NCI-H82 treated with DMSO at 0.1 percent for 48 hours (cell line): ENCODE data around the gene ADGRD1.
"Not testable (repeated sequence)": the region's sequence is repeated elsewhere in the genome, so short reads cannot be mapped to it uniquely, and the experiment has no call there.

Source experiments
- DNase-seq: peaks from one replicate; lab custom pipeline; 2025; ENCODE audit not compliant: unreplicated experiment; lab: John Stamatoyannopoulos, UW

ADGRD1 gene

DNA sequence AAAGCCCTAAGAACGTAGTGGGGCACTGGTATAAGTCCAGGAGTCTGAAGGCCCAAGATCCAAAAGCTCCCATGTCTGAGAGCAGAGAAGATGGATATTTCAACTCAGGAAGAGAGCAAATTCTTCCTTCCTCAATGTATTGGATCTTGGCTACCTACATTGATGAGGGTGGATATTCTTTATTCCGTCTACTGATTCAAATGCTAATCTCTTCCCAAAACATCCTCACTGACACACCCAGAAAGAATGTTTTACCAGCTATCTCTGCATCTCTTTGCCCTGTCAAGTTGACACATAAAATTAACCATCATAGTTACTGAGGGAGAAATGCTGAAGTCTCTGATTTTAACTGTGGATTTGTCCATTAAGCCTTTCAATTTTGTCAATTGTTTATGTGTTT is 16.6 kb upstream of the ADGRD1 start:
- DNase-seq, result no peak

DNA sequence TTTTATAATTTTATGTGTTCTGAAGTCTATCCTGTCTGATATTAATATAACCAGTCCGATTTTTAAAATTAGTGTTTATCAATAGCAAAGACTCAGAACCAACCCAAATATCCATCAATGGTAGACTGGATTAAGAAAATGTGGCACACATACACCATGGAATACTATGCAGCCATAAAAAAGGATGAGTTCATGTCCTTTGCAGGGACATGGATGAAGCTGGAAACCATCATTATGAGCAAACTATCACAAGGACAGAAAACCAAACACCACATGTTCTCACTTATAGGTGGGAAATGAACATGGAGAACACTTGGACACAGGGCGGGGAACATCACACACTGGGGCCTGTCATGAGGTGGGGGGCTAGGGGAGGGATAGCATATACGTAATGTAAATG is 16.2 kb upstream of the ADGRD1 start:
- DNase-seq, result not testable (repeated sequence)

DNA sequence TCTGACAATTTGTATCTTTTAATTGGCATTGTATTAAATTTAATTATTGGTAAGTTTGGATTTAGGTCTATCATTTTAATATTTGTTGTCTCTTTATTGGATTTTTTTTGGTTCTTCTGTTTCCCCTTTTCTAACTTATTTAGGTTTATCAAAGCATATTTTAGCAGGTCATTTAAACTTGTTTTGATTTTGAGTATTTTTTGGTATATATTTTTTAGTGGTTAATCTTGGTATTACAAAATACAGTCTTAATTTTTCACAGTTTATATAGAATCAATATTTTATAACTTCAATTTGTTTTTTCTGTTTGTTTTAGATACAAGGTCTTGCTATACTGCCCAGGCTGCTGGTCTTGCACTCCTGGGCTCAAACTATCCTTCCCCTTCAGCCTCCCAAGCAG is 15.5 kb upstream of the ADGRD1 start:
- DNase-seq, result no peak

- no peak for DNase-seq
Measured at GRCh38 chr12:130944878-130945277, 8.8 kb upstream of the ADGRD1 start.

GRCh38 chr12:130945786-130946492 is 7.8 kb upstream of the ADGRD1 start:
- DNase-seq, result no peak

- no peak for DNase-seq
Measured at GRCh38 chr12:130947028-130947613, 6.6 kb upstream of the ADGRD1 start.

- DNase-seq, result no peak
Measured at GRCh38 chr12:130948136-130948535, 5.6 kb upstream of the ADGRD1 start.

DNA sequence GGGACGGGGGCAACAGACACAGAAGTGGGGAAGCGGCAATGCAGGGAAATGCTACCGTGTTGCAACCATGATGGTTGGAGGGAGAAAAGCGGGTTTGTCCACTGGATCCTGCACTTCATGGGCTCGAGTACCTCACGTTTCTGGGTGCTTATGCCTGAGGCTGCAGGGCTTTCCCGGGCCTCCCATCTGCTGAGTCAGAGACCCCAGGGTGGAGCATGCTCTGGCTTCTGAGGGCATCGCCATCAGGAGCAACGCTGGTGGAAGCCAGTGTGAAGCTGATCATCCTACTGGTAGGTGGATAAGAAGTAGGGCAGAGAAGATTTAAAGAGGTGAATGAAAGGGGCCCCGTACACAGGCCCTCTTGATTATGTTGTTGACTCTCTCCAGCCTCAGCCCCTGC is 5.0 kb upstream of the ADGRD1 start:
- no peak for DNase-seq

GRCh38 chr12:130949806-130950205 is 3.9 kb upstream of the ADGRD1 start:
- no peak for DNase-seq

- DNase-seq, result no peak
Measured at GRCh38 chr12:130951636-130952035, 2.1 kb upstream of the ADGRD1 start.

GRCh38 chr12:130952171-130952954 is 1.3 kb upstream of the ADGRD1 start:
- no peak for DNase-seq

- DNase-seq, result no peak
Measured at GRCh38 chr12:130954544-130954831, 781 bp downstream of the ADGRD1 start.

- DNase-seq, result no peak
Measured at GRCh38 chr12:130955238-130955816, 1.6 kb downstream of the ADGRD1 start.

- DNase-seq, result no peak
Measured at GRCh38 chr12:130956009-130956408, 2.3 kb downstream of the ADGRD1 start.

DNA sequence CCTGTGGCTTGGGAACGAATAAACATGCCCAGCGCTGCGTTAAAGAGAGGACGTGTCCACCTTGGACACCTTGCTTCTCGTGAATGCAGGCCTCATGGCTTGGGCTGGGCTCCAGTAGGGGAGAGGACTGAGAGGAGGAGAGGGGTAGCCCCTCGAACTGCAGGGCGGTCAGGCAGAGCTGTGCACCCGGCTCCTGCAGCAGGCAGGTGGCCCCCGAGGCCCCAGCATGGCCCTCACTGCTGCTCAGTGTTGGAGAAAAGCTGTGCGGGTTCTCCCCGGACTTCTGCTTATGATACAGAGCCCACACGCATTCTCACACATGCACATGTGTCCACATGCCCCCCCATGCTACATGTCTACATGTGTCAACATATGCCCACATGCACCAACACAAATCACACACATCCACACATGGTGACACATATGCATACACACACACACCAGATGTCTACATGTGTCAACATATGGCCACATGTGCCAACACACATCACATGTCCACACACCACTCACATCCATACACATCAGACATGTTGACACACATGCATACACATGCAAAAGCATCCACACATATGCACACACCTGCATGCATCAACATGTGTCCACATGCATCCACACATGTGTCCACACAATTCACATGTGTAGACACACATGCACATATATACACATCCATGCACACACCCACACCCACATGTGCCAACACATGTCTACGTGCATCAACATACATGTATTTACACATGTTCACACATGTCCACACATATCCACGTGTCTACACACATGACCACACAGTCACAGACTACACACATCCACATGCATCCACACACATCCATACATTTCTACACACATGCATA is 3.0 kb downstream of the ADGRD1 start:
- DNase-seq, result no peak

- DNase-seq, result no peak
Measured at GRCh38 chr12:130957304-130957621, 3.6 kb downstream of the ADGRD1 start.

- DNase-seq, result no peak
Measured at GRCh38 chr12:130958557-130959140, 4.9 kb downstream of the ADGRD1 start.

DNA sequence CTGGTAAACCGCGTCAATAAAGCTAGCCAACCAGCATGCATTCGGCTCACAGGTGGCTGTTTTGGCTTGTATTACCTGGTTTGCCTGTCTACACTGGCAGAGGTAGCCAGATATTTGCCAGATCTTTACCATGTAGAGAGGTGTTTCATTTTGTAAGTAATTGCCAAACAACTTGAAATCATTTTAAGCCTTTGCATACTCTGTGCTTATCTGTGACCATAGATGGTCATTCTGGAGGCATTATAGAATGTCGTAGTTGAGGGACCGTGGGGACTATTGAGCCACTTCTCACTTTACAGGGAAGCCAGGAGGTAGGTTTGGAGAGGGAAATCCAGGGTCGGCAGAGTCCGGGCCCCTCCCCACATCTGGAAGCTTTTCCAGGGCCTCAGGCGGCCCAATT is 5.9 kb downstream of the ADGRD1 start:
- no peak for DNase-seq

GRCh38 chr12:130960058-130960457 is 6.4 kb downstream of the ADGRD1 start:
- no peak for DNase-seq

- DNase-seq, result no peak
Measured at GRCh38 chr12:130960787-130961186, 7.1 kb downstream of the ADGRD1 start.

GRCh38 chr12:130961921-130962451 is 8.3 kb downstream of the ADGRD1 start:
- no peak for DNase-seq
